ENCODE data around the gene SNX25. TPM values are rescaled to one million over a fixed set of nuclear protein-coding genes. Genes with fewer than 3 reads are reported as not detected.

SNX25 gene
- total RNA-seq, 1 experiment from 2014 or later: 16.7 TPM

DNA sequence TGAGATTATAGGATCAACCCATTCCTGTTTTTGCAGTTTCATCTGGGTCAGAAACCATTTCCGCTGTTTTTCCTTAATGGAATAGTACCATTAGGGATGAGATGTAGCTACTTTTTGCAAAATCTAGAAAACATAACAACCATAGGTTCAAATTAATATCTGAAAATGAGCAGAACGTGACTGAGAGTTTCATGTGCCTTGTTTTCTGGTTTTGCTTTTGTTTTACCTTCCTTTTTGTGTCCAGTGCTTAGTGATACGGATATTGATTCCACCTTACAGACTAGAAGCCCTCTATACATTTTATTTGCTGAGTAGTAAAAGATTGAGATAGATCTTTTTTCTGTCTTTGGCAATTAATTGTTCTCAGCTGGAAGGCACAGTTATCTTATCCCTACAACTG lies 46.5 kb downstream of the SNX25 start:
- no peak for DNase-seq (ENCODE audit: low read depth, low spot score)
- in situ Hi-C loops (cut with HindIII; ENCODE audit: low pct_unique_long_range_greater_than_20kb, low sequenced_read_pairs) (no loop called here), intact Hi-C loops (cut with micrococcal nuclease; ENCODE audit: unreplicated experiment) (no loop called here)
- CTCF ChIA-PET: no interaction called here
- POLR2A ChIA-PET: no interaction called here
- ATAC-seq: no peak
- no peaks in the 10 kb centered on the region for H3K27me3 ChIP-seq (ENCODE audit: control insufficient read depth, insufficient read depth, low read length)
- no peak for TF ChIP-seq SIN3A (IDR thresholded peaks at IDR 0.05; ENCODE audit: borderline replicate concordance, insufficient read depth, low read depth, low read length)
- no peak for TF ChIP-seq TCF7L2 (IDR thresholded peaks at IDR 0.05; ENCODE audit: low read depth, low read length)
- TF ChIP-seq, protein P1, sequence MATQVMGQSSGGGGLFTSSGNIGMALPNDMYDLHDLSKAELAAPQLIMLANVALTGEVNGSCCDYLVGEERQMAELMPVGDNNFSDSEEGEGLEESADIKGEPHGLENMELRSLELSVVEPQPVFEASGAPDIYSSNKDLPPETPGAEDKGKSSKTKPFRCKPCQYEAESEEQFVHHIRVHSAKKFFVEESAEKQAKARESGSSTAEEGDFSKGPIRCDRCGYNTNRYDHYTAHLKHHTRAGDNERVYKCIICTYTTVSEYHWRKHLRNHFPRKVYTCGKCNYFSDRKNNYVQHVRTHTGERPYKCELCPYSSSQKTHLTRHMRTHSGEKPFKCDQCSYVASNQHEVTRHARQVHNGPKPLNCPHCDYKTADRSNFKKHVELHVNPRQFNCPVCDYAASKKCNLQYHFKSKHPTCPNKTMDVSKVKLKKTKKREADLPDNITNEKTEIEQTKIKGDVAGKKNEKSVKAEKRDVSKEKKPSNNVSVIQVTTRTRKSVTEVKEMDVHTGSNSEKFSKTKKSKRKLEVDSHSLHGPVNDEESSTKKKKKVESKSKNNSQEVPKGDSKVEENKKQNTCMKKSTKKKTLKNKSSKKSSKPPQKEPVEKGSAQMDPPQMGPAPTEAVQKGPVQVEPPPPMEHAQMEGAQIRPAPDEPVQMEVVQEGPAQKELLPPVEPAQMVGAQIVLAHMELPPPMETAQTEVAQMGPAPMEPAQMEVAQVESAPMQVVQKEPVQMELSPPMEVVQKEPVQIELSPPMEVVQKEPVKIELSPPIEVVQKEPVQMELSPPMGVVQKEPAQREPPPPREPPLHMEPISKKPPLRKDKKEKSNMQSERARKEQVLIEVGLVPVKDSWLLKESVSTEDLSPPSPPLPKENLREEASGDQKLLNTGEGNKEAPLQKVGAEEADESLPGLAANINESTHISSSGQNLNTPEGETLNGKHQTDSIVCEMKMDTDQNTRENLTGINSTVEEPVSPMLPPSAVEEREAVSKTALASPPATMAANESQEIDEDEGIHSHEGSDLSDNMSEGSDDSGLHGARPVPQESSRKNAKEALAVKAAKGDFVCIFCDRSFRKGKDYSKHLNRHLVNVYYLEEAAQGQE (IDR thresholded peaks at IDR 0.05; ENCODE audit: insufficient read depth in 1 of 2, low read depth in 2 of 2, low read length in 1 of 2): no peak
- no peak for TF ChIP-seq POLR2AphosphoS5 (IDR thresholded peaks at IDR 0.05; ENCODE audit: low read depth, low read length)
- TF ChIP-seq, protein P2, sequence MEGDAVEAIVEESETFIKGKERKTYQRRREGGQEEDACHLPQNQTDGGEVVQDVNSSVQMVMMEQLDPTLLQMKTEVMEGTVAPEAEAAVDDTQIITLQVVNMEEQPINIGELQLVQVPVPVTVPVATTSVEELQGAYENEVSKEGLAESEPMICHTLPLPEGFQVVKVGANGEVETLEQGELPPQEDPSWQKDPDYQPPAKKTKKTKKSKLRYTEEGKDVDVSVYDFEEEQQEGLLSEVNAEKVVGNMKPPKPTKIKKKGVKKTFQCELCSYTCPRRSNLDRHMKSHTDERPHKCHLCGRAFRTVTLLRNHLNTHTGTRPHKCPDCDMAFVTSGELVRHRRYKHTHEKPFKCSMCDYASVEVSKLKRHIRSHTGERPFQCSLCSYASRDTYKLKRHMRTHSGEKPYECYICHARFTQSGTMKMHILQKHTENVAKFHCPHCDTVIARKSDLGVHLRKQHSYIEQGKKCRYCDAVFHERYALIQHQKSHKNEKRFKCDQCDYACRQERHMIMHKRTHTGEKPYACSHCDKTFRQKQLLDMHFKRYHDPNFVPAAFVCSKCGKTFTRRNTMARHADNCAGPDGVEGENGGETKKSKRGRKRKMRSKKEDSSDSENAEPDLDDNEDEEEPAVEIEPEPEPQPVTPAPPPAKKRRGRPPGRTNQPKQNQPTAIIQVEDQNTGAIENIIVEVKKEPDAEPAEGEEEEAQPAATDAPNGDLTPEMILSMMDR (IDR thresholded peaks at IDR 0.05): no peak
- H3K4me1 ChIP-seq (ENCODE audit: control insufficient read depth, insufficient read depth, low read length): no peaks in the 10 kb centered on the region
- no peak overlapping the region for H3K27ac ChIP-seq (ENCODE audit: low read length)
- no peaks in the 10 kb centered on the region; the same call in 1 of the 2 replicates for H3K36me3 ChIP-seq (ENCODE audit: control insufficient read depth, insufficient read depth, low read length)
- H3K9me3 ChIP-seq (ENCODE audit: control insufficient read depth, insufficient read depth, low read depth, low read length): no peaks in the 10 kb centered on the region
- no peak overlapping the region for H3K4me3 ChIP-seq (ENCODE audit: low read depth in 2 of 2, low read length in 2 of 2)
- no TSS peak for BruUV-seq (replicated peaks)

DNA sequence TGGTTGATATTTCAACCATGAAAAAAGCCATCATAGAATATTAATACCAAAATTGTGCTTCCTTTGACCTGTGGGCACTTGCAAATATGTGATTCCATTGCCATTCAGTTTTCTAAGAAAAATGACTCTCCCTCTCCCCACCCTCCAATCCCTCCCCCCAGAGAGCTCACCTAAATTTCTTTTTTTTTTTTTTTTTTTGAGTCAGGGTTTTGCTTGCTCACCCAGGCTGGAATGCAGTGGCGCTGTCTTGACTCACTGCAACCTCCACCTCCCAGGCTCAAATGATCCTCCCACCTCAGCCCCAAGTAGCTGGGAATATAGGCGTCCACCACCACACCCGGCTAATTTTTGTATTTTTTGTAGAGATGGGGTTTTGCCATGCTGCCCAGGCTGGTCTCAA lies 47.0 kb downstream of the SNX25 start:
- ATAC-seq (no peak), DNase-seq (ENCODE audit: low read depth, low spot score) (no peak)
- ChIA-PET CTCF (no interaction called here), POLR2A (interaction anchor here (0.6 kb wide), 1 partner anchor 27 kb away, joined by 4 read pairs; no protein-coding TSS in a partner anchor)
- in situ Hi-C loops (cut with HindIII; ENCODE audit: low pct_unique_long_range_greater_than_20kb, low sequenced_read_pairs) (no loop called here), intact Hi-C loops (cut with micrococcal nuclease; ENCODE audit: unreplicated experiment) (no loop called here)
- H3K27me3 ChIP-seq (ENCODE audit: control insufficient read depth, insufficient read depth, low read length): no peaks in the 10 kb centered on the region
- no peak overlapping the region for H3K27ac ChIP-seq (ENCODE audit: low read length)
- H3K9me3 ChIP-seq (ENCODE audit: control insufficient read depth, insufficient read depth, low read depth, low read length): no peaks in the 10 kb centered on the region
- TF ChIP-seq POLR2AphosphoS5 (IDR thresholded peaks at IDR 0.05; ENCODE audit: low read depth, low read length) (no peak), TCF7L2 (IDR thresholded peaks at IDR 0.05; ENCODE audit: low read depth, low read length) (no peak), SIN3A (IDR thresholded peaks at IDR 0.05; ENCODE audit: borderline replicate concordance, insufficient read depth, low read depth, low read length) (no peak)
- TF ChIP-seq, protein P1 (IDR thresholded peaks at IDR 0.05; ENCODE audit: insufficient read depth in 1 of 2, low read depth in 2 of 2, low read length in 1 of 2): no peak
- TF ChIP-seq, protein P2 (IDR thresholded peaks at IDR 0.05): no peak
- no TSS peak for BruUV-seq (replicated peaks)
- no peaks in the 10 kb centered on the region for H3K4me1 ChIP-seq (ENCODE audit: control insufficient read depth, insufficient read depth, low read length)
- no peak overlapping the region for H3K4me3 ChIP-seq (ENCODE audit: low read depth in 2 of 2, low read length in 2 of 2)
- no peaks in the 10 kb centered on the region; the same call in 1 of the 2 replicates for H3K36me3 ChIP-seq (ENCODE audit: control insufficient read depth, insufficient read depth, low read length)
